Stimulated activated CD8-positive, alpha-beta memory T cell treated with anti-CD3 and anti-CD28 coated beads, Interleukin-12 subunit alpha, Interleukin-12 subunit beta, amount 100 ng/mL, for 24 hours (primary cell): Measurements from ENCODE around the gene HOXD11.

ENCODE experiments used
- DNase-seq: peaks from one replicate; pipeline ENCODE4 v3.0.0-alpha.2; 2020; ENCODE audit errors: extremely low read depth

HOXD11 gene

DNA sequence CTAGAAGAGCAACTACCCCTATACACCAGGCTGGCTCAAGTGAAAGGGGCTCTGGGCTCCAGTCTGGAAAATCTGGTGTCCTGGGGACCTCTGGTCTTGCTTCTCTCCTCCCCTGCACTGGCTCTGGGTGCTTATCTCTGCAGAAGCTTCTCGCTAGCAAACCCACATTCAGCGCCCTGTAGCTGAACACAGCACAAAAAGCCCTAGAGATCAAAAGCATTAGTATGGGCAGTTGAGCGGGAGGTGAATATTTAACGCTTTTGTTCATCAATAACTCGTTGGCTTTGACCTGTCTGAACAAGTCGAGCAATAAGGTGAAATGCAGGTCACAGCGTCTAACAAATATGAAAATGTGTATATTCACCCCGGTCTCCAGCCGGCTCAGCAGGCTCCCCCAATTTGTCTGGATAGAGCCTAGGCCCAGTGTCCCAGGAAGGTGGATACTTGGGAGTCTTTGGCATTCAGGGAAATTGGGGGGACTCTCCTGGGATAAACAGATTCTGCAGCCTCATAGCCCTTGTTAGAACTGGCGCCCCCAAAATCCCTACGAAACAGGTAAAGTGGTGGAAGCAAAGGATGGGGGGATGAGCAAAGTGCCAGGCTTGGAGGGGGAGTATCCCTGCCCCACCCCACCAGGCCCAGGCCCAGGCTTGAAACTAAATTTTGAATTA is 41.8 kb downstream of the HOXD11 start:
- DNase-seq, result no peak

DNA sequence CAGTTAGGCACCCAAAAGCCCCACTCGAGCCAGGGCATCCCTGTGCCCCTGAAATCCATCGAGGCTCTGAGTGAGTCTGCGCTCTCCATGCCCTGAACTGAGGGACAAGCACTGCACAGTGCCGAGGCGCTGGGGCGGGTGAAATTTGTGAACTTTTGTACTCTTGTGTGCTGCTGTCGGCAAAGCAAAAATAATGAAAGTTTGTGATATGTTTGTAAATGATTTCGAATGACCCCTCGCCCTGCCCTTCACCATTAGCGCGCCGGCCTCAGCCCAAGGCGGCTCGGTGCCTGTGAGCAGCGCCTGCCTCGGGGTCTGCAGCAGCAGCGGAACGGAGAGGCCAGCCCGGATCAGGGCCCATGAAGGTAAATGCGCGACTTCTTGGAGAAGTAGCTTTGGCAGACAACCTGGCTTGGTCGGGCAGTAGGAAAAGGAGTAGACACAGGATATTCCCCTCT is 42.4 kb downstream of the HOXD11 start:
- no peak for DNase-seq

DNA sequence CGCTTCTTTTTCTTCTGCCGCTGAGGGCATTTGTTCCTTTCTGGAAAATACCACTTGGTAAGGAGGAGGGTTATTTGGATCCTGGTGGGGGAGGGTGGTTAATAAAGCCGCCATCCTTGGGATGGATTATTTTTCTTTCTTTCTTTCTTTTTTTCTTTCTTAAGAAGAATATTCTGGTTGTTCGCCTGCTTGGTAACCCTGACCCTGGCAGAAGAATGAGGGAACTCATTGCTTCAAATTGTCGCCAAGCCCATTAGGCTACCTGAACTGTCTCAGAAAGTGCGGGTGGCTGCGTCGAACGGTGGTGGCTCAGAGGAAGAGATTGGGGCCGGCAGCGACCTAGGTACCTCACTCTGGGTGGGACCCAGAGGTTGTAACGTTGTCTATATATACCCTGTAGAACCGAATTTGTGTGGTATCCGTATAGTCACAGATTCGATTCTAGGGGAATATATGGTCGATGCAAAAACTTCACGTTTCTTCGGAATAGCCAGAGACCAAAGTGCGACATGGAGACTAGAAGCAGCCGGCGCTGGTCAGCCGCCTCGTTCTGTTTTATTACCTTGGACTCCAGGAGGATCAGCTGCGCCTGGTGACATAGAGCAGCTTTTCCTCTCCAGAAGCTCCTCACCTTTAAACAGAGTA is 43.0 kb downstream of the HOXD11 start:
- DNase-seq, result no peak

DNA sequence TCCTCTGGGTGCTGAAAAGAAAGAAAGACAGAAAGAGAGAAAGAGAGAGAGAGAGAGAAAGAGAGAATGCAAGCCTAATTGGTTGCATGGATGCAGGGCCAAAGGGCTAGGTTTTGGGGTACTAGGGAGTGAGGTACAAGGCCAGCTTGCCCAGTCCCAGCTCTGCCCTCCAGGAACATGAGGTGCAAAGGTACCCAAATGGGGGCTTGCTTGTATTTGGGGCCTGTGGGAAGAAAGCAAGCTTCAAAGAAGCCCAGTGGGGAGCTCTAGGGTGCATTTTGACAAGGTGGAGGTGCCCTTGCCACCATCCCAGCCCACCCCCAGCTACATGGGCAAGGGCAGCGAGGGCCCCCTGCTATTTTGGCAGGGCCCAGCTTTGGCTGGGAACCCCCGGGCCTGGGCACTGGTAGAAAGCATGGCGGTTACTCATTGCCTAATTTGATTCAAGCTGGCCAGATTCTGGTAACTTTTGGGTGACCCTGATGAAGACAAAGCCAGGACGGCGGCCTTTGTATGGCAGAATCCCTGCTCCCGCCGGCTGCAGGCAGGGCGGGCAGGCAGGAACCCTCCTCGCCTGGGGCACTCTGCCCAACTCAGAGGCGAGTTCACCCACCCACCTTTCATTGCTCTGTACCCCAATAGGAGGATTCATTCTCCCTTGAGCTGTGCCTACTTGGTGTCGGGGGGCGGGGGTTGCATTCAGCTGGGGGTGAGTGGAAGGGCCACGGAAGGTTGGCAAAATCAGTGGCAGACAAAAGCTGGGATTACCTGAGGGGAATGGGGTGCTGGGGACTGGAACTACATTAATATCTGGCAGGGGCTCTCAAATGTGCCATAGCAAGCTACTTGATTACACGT is 43.7 kb downstream of the HOXD11 start:
- DNase-seq, result no peak

DNA sequence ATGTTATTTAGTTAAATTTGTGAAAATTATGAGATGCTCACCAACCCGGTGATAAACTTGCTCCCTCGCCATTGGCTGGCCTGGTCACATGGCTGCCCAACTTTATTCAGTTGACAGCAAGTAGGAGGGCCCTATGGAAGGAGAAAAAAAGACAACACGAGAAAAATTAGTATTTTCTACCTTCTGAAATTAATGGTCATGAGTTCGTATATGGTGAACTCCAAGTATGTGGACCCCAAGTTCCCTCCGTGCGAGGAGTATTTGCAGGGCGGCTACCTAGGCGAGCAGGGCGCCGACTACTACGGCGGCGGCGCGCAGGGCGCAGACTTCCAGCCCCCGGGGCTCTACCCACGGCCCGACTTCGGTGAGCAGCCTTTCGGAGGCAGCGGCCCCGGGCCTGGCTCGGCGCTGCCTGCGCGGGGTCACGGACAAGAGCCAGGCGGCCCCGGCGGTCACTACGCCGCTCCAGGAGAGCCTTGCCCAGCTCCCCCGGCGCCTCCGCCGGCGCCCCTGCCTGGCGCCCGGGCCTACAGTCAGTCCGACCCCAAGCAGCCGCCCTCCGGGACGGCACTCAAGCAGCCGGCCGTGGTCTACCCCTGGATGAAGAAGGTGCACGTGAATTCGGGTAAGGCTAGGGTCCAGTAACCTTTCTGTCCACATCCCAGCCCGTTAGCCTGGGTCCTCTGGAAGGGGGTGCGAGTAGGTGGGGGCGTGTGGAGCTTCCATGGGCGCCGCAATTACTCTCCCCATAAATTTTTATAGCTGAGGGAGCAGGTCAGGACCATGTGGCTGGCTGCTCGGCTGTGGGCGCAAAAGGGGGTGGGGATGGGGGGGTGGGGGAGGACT is 44.6 kb downstream of the HOXD11 start, which contains the start of gene HOXD4:
Gene HOXD4, plus strand, starts transcription at position 109 of the 846 bp plus-strand sequence. Its CDS starts 84 bp downstream, at position 193.
- no peak for DNase-seq

DNA sequence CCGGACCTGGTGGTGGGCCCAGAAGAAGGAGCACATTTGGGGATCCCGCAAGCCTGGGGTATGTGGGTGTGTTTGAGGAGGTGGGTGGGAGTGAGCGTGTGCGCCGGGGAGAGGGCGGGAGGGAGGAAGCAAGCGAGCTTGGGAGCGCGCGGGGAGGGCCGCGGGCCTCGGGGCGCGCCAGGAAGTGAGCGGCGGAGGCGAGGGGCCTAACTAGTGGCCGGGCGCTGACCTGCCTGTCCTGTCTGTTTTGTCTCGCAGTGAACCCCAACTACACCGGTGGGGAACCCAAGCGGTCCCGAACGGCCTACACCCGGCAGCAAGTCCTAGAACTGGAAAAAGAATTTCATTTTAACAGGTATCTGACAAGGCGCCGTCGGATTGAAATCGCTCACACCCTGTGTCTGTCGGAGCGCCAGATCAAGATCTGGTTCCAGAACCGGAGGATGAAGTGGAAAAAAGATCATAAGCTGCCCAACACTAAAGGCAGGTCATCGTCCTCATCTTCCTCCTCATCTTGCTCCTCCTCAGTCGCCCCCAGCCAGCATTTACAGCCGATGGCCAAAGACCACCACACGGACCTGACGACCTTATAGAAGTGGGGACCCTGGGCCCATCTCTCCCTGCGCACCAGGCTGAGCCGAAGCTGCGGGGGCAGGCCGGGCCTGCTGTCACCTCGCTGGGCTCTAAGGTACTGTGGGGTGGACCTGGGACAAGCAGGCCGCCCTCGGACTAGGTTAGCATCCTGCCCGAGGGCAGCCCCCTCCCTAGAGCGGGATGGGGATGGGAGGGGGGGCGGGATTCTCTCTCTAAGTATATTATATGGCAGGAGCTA is 45.5 kb downstream of the HOXD11 start:
- DNase-seq, result no peak

DNA sequence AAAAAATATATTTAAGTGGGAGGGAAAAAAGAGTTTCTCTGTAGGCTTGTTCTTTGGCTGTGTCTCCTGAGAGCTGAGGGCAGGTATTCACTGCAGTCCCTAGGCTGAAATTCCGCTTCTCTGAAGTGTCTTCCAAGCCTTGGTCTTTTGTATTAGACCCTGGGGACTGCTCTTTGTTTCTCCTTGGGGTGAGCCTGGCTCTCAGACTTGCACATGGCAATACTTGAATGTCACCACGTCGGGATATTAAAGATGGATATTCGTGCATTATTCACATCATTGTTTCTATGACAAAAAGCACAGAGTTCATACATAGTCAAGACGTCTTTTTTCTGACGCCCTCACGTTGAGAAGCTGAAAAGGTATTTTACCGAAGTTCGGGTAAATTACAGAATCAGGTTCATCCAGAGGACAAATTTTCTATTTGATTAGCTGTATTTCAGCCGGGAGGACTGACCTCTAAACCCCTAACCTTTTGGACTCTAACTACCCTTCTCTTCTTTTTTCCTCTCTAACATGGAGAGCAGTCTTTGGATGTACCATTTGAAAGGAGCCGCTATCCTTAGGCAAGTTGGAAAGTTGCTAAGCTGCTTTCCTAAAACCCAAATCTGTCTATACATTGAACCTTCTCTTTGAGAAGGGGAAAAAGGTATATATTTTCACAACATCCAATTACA is 47.6 kb downstream of the HOXD11 start:
- DNase-seq, result no peak

DNA sequence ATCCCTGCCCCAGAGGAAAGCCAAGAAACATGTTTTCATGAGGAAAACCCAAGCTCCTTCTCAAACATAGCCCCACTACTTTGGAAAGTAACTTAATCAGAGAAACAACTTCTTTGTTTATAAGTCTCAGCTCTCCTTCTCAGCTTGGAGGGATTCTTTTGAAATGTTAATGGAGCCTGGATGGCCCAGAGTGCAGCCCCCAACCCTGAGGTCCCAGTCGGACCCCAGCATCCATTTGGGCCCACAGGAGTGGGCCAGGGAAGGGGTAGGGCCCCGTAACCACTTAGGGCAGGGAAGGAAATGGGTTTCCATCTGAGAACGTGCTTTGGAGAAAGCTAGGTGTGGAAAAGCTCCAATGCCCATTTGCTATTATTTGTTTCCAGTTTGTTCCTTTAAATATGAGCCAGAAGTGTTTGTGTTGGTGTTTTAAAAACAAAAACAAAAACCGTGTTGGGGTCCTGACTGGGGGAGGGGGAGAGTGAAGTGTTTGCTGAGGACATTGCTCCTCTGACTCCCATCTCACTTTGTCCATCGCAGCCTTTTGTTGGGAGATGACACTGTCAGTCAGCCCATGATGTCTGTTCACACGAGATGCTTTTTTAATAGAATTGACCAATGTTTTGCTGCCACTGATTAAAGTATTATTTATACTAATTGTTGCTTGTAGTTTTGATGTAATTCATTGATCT is 48.4 kb downstream of the HOXD11 start:
- no peak for DNase-seq

DNA sequence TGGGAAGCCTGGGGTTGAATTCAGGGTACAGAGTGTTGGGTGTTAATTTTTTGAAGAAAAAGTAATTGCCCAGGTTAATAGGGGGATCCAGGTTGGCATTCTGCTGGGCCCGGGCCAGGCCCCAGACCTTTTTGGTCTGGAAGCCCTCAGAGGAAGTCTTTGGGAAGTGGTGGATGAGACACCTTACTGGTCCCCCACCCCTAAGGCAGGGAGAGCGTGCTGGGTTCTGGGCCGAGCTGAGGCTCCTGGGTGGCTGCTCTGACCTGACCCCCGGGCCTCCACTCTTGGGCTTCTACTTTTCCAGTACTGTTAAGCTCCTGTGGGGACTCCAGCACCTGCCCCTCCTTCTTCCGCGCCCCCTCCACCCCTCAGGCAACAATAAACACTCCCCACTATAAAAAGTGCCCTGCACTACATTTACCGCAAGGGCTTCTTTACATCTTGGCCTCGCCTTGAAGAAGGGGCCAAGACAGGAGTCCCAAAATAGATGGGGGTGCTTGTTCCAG is 49.3 kb downstream of the HOXD11 start:
- no peak for DNase-seq

DNA sequence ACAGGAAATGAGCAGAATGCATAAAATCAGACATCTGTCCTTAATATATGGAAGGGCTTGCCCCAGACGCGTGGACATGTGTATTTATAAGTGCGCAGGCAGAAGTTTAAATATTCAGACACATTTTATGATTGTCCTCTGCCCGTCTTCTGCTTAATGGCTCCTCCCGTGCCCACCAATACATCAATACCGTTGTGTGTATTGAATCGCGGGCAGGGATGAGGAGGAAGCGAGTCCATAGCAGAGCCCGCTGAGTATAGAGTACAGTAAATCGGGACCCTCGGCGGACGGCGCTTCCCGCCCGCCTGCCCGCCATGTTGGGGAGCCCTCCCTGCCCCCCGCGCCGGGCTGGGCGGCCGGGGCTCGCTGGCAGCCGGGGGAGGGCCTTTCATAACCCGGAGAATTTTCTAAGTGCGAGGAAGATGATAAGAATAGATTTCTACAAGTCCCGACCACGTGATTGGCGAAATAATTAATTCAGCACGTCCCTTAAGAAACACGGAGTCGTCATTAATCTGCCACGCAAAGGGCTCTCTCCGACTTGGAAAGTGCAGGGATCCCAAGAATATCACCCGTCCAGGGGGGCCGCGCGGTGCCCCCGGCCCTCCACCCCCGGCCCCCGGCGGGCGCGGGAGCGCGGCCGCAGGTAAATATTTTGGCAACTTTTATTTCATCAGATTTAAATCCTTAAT is 49.9 kb downstream of the HOXD11 start, which contains the start of gene HOXD3:
Gene HOXD3, plus strand, starts transcription at position 501 of the 692 bp plus-strand sequence. CDS start 11,808 bp downstream, outside the sequence.
- no peak for DNase-seq

DNA sequence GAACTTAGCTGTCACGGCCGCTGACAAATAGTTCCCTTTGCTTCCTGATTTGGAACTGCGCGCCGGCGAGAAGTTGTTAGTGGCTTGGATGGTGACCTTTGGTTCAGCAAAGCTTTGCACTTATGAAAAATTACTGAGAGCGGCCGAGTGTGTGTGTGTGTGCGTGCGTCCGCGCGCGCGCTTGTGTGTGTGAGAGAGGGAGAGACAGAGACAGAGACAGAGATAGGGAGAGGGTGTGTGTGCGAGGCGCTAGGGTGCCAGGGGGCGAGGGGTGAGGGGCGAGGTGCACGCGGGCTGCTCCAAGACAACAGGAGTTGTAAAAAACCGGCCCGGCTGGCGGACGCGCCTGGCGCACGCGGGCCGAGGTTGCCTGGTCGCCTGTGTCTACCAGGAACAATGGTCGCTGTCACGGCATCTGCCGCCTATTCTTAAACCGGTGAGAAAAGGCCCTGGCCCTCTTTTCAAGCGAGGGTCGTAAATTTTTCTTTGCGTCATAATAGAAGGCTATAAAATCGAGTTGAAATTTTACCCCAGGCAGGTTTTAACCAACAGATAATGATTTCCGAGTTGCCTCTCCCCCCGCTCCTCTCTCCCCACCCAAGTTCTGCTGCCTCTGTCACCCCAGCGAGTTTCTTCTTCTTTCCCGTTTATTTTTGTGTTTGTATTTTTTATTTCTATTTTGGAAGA is 50.6 kb downstream of the HOXD11 start:
- no peak for DNase-seq

DNA sequence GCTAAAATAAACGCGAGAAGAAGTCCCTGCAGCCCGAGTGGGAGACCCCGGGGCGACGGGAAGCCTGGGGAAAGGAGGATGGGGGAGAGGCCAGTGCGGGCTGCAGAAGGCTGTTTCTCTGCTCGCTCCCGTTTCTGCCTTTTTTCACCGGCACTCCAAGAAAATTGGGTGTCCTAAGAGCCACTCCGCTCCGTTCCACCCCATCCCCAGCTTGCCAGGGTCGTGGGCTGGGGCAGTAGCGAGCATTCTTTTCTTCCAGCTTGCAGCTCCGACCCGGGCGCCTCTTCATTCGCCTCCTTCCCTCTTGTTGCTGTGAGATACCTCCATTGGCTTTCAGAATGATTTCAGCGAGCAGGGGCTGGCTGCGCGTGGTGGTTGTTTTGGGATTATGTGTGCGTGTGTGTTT is 51.1 kb downstream of the HOXD11 start:
- no peak for DNase-seq

DNA sequence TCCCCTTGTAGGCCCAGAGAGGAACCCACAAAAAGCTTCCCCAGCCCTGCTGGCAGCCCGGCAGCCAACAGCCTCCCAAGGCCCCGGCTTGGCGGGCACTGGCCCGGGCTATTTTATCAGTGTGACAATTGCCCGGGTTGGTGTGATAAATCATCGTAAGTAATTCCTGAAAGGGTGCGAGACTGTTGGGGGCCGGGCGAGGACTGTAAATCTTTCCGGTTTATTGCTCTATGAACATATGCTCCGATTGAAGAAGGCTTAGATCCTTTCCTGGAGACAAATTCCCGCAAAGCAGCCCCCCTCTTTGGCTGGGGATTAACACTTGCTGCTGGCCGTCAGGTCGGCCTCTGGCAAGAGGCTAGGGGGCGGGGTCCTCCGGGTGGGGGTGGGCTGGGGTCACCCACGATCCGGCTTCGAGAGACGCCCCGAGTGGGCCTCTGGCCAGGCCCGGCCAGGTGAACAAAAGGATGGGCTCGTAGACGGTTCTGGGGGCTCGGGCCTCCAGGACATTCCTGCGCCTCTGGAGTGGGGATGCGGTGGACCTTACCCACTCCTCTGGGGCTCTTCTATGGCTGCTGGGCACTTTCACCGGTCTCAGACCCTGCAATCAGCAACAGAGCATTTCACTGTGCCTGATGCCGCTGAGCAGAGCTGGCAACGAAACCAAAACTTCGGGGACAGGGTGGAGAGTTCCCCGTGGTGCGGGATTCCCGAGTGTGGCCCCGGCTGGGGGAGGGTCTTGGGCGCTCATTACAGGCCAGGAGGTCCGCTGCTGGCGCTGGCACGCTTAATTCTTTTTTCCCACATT is 52.0 kb downstream of the HOXD11 start:
- DNase-seq, result no peak
